Hepatocyte (in vitro differentiated cells): ENCODE measurements around the gene NKX6-1. TPM values are rescaled to one million over a fixed set of nuclear protein-coding genes. Genes with fewer than 3 reads are reported as not detected.

ENCODE experiments used
- DNase-seq: peaks from one replicate; pipeline ENCODE4 v3.0.0-alpha.2; 2016; ENCODE audit warnings: low spot score
- H2AFZ ChIP-seq: fragments of 200-600 bp; sonication (generic); 2 replicates; pipeline ENCODE4 v1.6.0; 2016; ENCODE audit warnings: antibody characterized with exemption, mild to moderate bottlenecking
- H3K27ac ChIP-seq: fragments of 200-600 bp; sonication (generic); 2 replicates; pipeline ENCODE4 v1.5.1; 2016; ENCODE audit warnings: mild to moderate bottlenecking
- H3K27me3 ChIP-seq: fragments of 200-600 bp; sonication (generic); 2 replicates; pipeline ENCODE4 v1.6.1; 2016
- H3K36me3 ChIP-seq: fragments of 200-600 bp; sonication (generic); replicated peaks from 2 replicates; pipeline ENCODE4 v1.5.1; 2016; ENCODE audit warnings: low read depth; ENCODE audit not compliant: insufficient read depth
- H3K4me1 ChIP-seq: fragments of 200-600 bp; sonication (generic); 2 replicates; pipeline ENCODE4 v1.5.1; 2016; ENCODE audit warnings: mild to moderate bottlenecking, moderate library complexity; ENCODE audit not compliant: insufficient read depth
- H3K4me2 ChIP-seq: fragments of 200-600 bp; sonication (generic); 2 replicates; pipeline ENCODE4 v1.6.0; 2016
- H3K4me3 ChIP-seq: fragments of 200-600 bp; sonication (generic); 2 replicates; pipeline ENCODE4 v1.5.1; 2016; ENCODE audit warnings: mild to moderate bottlenecking
- H3K79me2 ChIP-seq: fragments of 200-600 bp; sonication (generic); 2 replicates; pipeline ENCODE4 v1.6.0; 2017; ENCODE audit warnings: mild to moderate bottlenecking
- H3K9me2 ChIP-seq: fragments of 200-600 bp; sonication (generic); replicated peaks from 2 replicates; pipeline ENCODE4 v1.6.0; 2017; ENCODE audit warnings: mild to moderate bottlenecking; ENCODE audit not compliant: insufficient read depth
- H3K9me3 ChIP-seq: fragments of 200-600 bp; sonication (generic); 2 replicates; pipeline ENCODE4 v1.5.1; 2016; ENCODE audit warnings: low read depth, mild to moderate bottlenecking
- H4K20me1 ChIP-seq: fragments of 200-600 bp; sonication (generic); 2 replicates; pipeline ENCODE4 v1.6.0; 2016; ENCODE audit warnings: mild to moderate bottlenecking; ENCODE audit not compliant: insufficient read depth, poor library complexity, severe bottlenecking
- EZH2 ChIP-seq: fragments of 200-600 bp; sonication (generic); IDR thresholded peaks from 2 replicates; pipeline ENCODE4 v1.6.1; 2016; ENCODE audit warnings: antibody characterized with exemption, mild to moderate bottlenecking, borderline replicate concordance
- EZH2phosphoT487 ChIP-seq: fragments of 200-600 bp; sonication (generic); IDR thresholded peaks from one replicate; pipeline ENCODE4 v1.6.1; 2018; ENCODE audit warnings: antibody characterized with exemption, mild to moderate bottlenecking, low read depth, moderate library complexity; ENCODE audit not compliant: unreplicated experiment, severe bottlenecking
- WGBS: methylation state at CpG from one replicate; pipeline ENCODE4 v1.1.6; 2016; ENCODE audit warnings: low lambda C conversion rate; ENCODE audit errors: missing lambda C conversion rate; 5-methylcytosine and 5-hydroxymethylcytosine counted together
- polyA plus RNA-seq: library from polyadenylated mRNA; unstranded; fragments of >200 nt; fragmentation: Nextera tagmentation; extraction: Ambion mirVana; gene quantifications from 2 replicates; pipeline ENCODE4 v1.2.1, GENCODE V29; 2016
- total RNA-seq: library from RNA; depleted of rRNA; stranded (reverse); fragments of >200 nt; gene quantifications from 2 replicates; pipeline ENCODE4 v1.2.3, GENCODE V29; 2014
- TF ChIP-seq, protein P1 (sequence below): fragments of 200-600 bp; sonication (generic); IDR thresholded peaks from 2 replicates; pipeline ENCODE4 v1.5.1; 2016; ENCODE audit warnings: antibody characterized with exemption, mild to moderate bottlenecking; ENCODE audit not compliant: poor library complexity

Gene NKX6-1
- total and polyA plus RNA-seq, 2 experiments from 2014 or later: not detected

DNA sequence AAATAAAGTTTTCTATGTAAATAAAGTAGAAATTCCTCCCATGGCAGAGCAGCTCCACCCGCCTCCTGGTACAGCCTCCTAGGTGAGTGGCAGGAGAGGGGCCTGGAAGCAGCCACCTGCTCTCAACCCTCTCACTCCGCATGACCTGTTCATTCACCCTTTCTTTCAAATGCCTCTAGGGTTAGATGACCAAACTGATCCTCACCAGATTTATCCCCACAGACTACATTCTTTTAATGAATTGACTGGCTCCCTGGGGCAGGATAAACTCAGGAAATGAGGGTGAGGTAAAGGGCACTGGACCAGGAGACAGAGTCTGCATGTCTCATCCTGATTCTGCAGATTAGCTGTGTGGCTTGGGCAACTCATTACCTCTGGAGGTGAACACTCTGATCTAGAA is 32.6 kb upstream of the NKX6-1 start:
- no peaks in the 10 kb centered on the region for H3K9me3 ChIP-seq
- TF ChIP-seq, protein P1, sequence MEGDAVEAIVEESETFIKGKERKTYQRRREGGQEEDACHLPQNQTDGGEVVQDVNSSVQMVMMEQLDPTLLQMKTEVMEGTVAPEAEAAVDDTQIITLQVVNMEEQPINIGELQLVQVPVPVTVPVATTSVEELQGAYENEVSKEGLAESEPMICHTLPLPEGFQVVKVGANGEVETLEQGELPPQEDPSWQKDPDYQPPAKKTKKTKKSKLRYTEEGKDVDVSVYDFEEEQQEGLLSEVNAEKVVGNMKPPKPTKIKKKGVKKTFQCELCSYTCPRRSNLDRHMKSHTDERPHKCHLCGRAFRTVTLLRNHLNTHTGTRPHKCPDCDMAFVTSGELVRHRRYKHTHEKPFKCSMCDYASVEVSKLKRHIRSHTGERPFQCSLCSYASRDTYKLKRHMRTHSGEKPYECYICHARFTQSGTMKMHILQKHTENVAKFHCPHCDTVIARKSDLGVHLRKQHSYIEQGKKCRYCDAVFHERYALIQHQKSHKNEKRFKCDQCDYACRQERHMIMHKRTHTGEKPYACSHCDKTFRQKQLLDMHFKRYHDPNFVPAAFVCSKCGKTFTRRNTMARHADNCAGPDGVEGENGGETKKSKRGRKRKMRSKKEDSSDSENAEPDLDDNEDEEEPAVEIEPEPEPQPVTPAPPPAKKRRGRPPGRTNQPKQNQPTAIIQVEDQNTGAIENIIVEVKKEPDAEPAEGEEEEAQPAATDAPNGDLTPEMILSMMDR: no peak
- no peak for TF ChIP-seq EZH2
- TF ChIP-seq EZH2phosphoT487: no peak

DNA sequence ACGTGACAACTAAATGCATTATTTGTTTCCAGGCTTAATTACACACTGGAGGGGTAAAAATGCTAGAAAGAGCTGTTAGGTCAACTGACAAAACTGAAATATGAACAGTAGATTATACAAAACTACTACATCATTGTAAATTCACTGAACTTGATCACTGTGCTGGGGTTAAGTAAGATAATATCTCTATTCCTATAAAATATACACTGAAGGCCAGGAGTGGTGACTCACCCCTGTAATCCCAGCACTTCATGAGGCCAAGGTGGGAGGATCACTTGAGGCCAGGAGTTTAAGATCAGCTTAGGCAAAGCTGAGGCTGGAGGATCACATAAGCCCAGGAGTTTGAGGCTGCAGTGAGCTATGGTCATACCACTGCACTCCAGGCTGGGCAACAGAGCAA is 31.8 kb upstream of the NKX6-1 start:
- no peaks in the 10 kb centered on the region for H3K9me2 ChIP-seq
- H3K9me3 ChIP-seq: no peaks in the 10 kb centered on the region
- H3K4me1 ChIP-seq: no peaks in the 10 kb centered on the region
- H3K27me3 ChIP-seq: no peaks in the 10 kb centered on the region
- no peak overlapping the region for H3K4me2 ChIP-seq
- H2AFZ ChIP-seq: no peak overlapping the region
- no peak overlapping the region for H3K4me3 ChIP-seq
- DNase-seq: no peak
- no peaks in the 10 kb centered on the region for H4K20me1 ChIP-seq
- no peak for TF ChIP-seq EZH2
- TF ChIP-seq EZH2phosphoT487: no peak
- TF ChIP-seq, protein P1: no peak
- H3K36me3 ChIP-seq: no peaks in the 10 kb centered on the region
- H3K27ac ChIP-seq: no peak overlapping the region
- 60% methylated on average over 1 of the region's 1 CpG for WGBS
- no peaks in the 10 kb centered on the region for H3K79me2 ChIP-seq

More for the DNA sequence above, 32.6 kb upstream of the NKX6-1 start:
- 61% methylated on average over 2 of the region's 2 CpGs for WGBS
- no peak overlapping the region for H3K4me3 ChIP-seq
- no peak overlapping the region for H3K4me2 ChIP-seq
- H3K79me2 ChIP-seq: no peaks in the 10 kb centered on the region
- H3K36me3 ChIP-seq: no peaks in the 10 kb centered on the region
- H3K27ac ChIP-seq: no peak overlapping the region
- no peaks in the 10 kb centered on the region for H3K4me1 ChIP-seq
- no peaks in the 10 kb centered on the region for H4K20me1 ChIP-seq
- H2AFZ ChIP-seq: no peak overlapping the region
- H3K9me2 ChIP-seq: no peaks in the 10 kb centered on the region
- DNase-seq: no peak
- H3K27me3 ChIP-seq: no peaks in the 10 kb centered on the region

- Histone ChIP-seq H3K4me2 (no peak overlapping the region), H4K20me1 (no peaks in the 10 kb centered on the region), H3K27ac (no peak overlapping the region), H3K4me1 (no peaks in the 10 kb centered on the region), H3K36me3 (no peaks in the 10 kb centered on the region), H2AFZ (no peak overlapping the region), H3K9me3 (no peaks in the 10 kb centered on the region), H3K27me3 (no peaks in the 10 kb centered on the region), H3K9me2 (no peaks in the 10 kb centered on the region), H3K4me3 (no peak overlapping the region), H3K79me2 (no peaks in the 10 kb centered on the region)
- WGBS: 29% methylated on average over 1 of the region's 1 CpG
- TF ChIP-seq EZH2phosphoT487 (no peak), EZH2 (no peak)
- TF ChIP-seq, protein P1: no peak
- DNase-seq: peak; percentile 12
Observed at GRCh38 chr4:84530454-84530853, 31.4 kb upstream of the NKX6-1 start.
